Breast epithelium (tissue), 4 donors: ENCODE data around the gene LLPH. TPM values are rescaled to one million over a fixed set of nuclear protein-coding genes. Genes with fewer than 3 reads are reported as not detected.

Source experiments
- DNase-seq, 2 donors: peaks; one replicate each; pipeline ENCODE4 v3.0.0-alpha.2; 2019; ENCODE audit warnings: low spot score in 2 of 2
- H3K27ac ChIP-seq, 2 donors: fragments of 200-600 bp; sonication (generic) in 1 of 2; one replicate each; pipeline ENCODE4 v1.5.1; 2016 to 2019; ENCODE audit warnings: mild to moderate bottlenecking in 1 of 2
- H3K27me3 ChIP-seq, 2 donors: fragments of 200-600 bp; sonication (generic) in 1 of 2; one replicate each; pipeline versions ENCODE4 v1.5.1 to v1.6.0; 2017 to 2019; ENCODE audit warnings: control low read depth in 1 of 2, mild to moderate bottlenecking in 1 of 2
- H3K36me3 ChIP-seq: fragments of 200-600 bp; one replicate; pipeline ENCODE4 v1.5.1; 2019
- H3K4me1 ChIP-seq, 2 donors: fragments of 200-600 bp; sonication (generic); one replicate each; pipeline ENCODE4 v1.5.1; 2016 to 2019; ENCODE audit warnings: control low read depth in 1 of 2
- H3K4me3 ChIP-seq, 3 donors: fragments of 200-600 bp; sonication (generic); 1 replicate in 2 of 3; 2 replicates in 1 of 3; pipeline ENCODE4 v1.5.1; 2016 to 2019; ENCODE audit warnings: mild to moderate bottlenecking in 3 of 3, moderate library complexity in 2 of 3
- H3K9me3 ChIP-seq, 2 donors: fragments of 200-600 bp; sonication (generic) in 1 of 2; one replicate each; pipeline ENCODE4 v1.5.1; 2016 to 2019; ENCODE audit warnings: control low read depth in 1 of 2
- POLR2A ChIP-seq: fragments of 450-650 bp; IDR thresholded peaks from one replicate; pipeline ENCODE4 v1.6.1; 2016; ENCODE audit warnings: antibody characterized with exemption, mild to moderate bottlenecking, moderate library complexity
- POLR2AphosphoS5 ChIP-seq, 3 donors: sonication (generic); formaldehyde crosslinking; IDR thresholded peaks; one replicate each; pipeline ENCODE4 v1.6.1; 2017; ENCODE audit warnings: antibody characterized with exemption in 3 of 3
- intact Hi-C: fragments of 100-400 bp; cut with DNase I; formaldehyde crosslinking; loops from one replicate; pipeline ENCODE4 v1.15.1; 2023; ENCODE audit warnings: low total_unique reads
- total RNA-seq, 3 donors: library from RNA; depleted of rRNA; stranded (reverse); fragments of >200 nt; gene quantifications; one replicate each; pipeline ENCODE4 v1.1.0, GENCODE V29; 2016
- TF ChIP-seq, protein P1 (sequence below), 3 donors: fragments of 450-650 bp; IDR thresholded peaks; one replicate each; pipeline ENCODE4 v1.5.1; 2016 to 2017; ENCODE audit warnings: antibody characterized with exemption in 3 of 3, mild to moderate bottlenecking in 3 of 3, moderate library complexity in 3 of 3

The LLPH gene
- total RNA-seq, 3 donors from 2014 or later = 3.9 to 6.6 (median 6.1) TPM

DNA sequence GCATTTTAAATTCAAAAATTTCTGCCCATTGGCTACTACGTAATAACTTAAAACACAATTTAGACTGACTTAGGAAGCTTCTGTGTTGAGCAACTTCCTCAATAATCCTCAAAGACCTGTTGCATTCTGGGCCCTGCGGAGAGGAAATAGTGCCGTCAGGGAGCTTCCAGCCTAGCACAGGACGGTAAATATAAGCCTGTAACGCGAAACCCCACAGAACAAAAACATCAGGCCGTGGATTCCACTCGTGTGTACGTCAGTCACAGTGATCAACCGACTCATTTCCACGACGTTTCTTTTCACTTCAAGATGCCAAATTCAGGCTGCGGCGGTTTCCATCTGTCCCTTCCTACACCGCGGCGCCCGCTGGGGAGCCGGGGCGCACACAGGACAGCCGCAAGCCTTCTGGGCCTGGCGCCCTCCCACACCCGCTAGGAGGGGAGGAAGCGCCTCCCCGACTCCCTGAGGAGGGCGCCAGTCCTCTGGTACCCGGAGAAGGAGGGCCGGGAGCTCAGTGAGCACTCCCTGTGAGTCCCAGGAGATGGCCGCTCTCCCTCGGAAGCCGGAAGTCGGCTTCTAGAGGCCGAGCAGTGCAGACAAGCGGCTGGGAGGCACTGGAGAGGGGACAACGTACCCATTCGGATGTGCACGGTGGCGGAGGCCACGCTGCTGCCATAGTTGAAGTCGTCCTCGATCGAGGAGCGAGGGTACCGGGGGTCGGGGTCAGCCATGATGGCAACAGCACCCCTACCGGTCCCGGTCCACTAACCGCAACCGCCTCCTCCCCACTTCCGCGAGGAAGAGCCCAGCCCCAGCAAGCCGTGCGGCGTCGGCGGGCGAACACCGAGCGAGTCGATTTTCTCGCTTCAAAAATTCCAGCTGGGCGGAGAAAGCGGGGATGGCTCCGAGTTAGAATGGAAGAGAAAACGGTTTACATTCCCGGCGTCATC, 38.9 kb upstream of the LLPH start, which contains the start of gene TMBIM4:
TMBIM4 (minus strand) TSS at position 776 of the 950 bp plus-strand sequence; CDS start at position 731, 45 bp downstream.
- H3K36me3 ChIP-seq = no peaks in the 10 kb centered on the region
- peaks cover 0 to 6% of the 10 kb centered on the region in 2 donors for H3K4me1 ChIP-seq
- intact Hi-C loops = no loop called here
- DNase-seq = peak; percentile 74 to 88
- TF ChIP-seq POLR2AphosphoS5 (IDR thresholded peaks at IDR 0.05) = peak; percentile 80 to 84 (median 84)
- TF ChIP-seq, protein P1, sequence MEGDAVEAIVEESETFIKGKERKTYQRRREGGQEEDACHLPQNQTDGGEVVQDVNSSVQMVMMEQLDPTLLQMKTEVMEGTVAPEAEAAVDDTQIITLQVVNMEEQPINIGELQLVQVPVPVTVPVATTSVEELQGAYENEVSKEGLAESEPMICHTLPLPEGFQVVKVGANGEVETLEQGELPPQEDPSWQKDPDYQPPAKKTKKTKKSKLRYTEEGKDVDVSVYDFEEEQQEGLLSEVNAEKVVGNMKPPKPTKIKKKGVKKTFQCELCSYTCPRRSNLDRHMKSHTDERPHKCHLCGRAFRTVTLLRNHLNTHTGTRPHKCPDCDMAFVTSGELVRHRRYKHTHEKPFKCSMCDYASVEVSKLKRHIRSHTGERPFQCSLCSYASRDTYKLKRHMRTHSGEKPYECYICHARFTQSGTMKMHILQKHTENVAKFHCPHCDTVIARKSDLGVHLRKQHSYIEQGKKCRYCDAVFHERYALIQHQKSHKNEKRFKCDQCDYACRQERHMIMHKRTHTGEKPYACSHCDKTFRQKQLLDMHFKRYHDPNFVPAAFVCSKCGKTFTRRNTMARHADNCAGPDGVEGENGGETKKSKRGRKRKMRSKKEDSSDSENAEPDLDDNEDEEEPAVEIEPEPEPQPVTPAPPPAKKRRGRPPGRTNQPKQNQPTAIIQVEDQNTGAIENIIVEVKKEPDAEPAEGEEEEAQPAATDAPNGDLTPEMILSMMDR (IDR thresholded peaks at IDR 0.05) = peak; percentile 48 to 68 (median 60)
- peak; percentile 80 for TF ChIP-seq POLR2A
- peak within 1 kb of the TSS; percentile 76 to 89 (median 77) for H3K4me3 ChIP-seq
- H3K27ac ChIP-seq = peak within 1 kb of the TSS; percentile 99
- no peaks in the 10 kb centered on the region for H3K9me3 ChIP-seq
- H3K27me3 ChIP-seq = no peaks in the 10 kb centered on the region

DNA sequence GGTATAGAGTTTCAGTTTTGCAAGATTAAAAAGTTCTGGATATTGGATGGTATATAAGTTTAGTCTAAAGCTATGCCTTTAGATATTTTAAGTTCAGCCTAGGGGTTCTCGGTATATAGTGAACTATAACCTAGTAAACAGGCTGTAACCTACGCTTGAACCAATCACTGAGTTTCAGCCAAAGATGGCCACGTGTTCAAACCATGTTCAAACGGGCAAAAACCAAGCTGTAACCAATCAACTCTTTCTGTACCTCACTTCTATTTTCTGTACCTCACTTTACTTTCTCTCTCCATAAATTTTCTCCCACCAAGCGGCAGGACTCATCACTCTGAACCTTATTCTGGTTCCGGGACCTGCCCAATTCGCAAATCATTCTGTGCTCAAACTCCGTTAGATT, 37.9 kb upstream of the LLPH start:
- Histone ChIP-seq H3K27me3 (no peaks in the 10 kb centered on the region), H3K4me3 (peak overlapping the region; percentile 76 to 89 (median 77)), H3K4me1 (peaks cover 0 to 6% of the 10 kb centered on the region in 2 donors), H3K36me3 (no peaks in the 10 kb centered on the region), H3K9me3 (no peaks in the 10 kb centered on the region), H3K27ac (peak overlapping the region; percentile 99)
- TF ChIP-seq POLR2A (no peak), POLR2AphosphoS5 (IDR thresholded peaks at IDR 0.05) (no peak)
- TF ChIP-seq, protein P1 (IDR thresholded peaks at IDR 0.05) = no peak
- intact Hi-C loops = no loop called here
- DNase-seq = no peak

DNA sequence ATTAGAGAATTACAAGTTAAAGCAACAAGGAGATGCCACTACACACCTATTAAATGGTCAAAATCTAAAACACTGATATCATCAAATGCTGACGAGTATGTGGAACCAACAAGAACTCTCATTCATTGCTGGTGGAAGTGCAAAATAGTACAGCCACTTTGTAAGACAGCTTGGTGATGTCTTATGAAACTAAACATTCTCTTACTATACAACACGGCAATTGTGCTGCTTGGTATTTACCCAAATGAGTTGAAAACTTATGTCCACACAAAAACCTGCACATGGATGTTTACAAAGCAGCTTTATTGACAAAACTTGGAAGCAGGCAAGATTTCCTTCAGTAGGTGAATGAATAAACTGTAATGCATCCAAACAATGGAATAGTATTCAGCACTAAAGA, 36.0 kb upstream of the LLPH start:
- peaks cover 0 to 6% of the 10 kb centered on the region in 2 donors for H3K4me1 ChIP-seq
- no peak overlapping the region for H3K4me3 ChIP-seq
- H3K27ac ChIP-seq = no peak overlapping the region
- no peaks in the 10 kb centered on the region for H3K9me3 ChIP-seq
- H3K36me3 ChIP-seq = no peaks in the 10 kb centered on the region
- TF ChIP-seq POLR2A (no peak), POLR2AphosphoS5 (IDR thresholded peaks at IDR 0.05) (no peak)
- TF ChIP-seq, protein P1 (IDR thresholded peaks at IDR 0.05) = no peak
- no peak for DNase-seq
- intact Hi-C loops = no loop called here
- no peaks in the 10 kb centered on the region for H3K27me3 ChIP-seq

DNA sequence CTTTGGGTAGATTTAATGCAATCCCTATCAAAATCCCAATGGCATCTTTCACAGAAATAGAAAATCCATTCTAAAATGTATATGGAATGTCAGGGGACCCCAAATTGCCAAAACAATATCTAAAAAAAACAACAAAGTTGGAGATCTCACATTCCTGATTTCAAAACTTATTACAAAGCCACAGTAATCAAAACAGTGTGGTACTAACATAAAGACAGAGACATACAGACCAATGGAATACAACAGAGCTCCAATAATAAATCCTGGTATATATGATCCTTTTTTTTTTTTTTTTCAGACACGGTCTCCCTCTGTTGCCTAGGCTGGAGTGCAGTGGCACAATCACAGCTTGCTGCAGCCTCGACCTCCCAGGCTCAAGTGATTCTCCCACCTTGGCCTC, 34.6 kb upstream of the LLPH start:
- no peak for DNase-seq
- no peak overlapping the region for H3K4me3 ChIP-seq
- H3K27me3 ChIP-seq = no peaks in the 10 kb centered on the region
- no peaks in the 10 kb centered on the region for H3K9me3 ChIP-seq
- H3K27ac ChIP-seq = no peak overlapping the region
- TF ChIP-seq, protein P1 (IDR thresholded peaks at IDR 0.05) = no peak
- no peak for TF ChIP-seq POLR2AphosphoS5 (IDR thresholded peaks at IDR 0.05)
- no peak for TF ChIP-seq POLR2A
- no peaks in the 10 kb centered on the region for H3K36me3 ChIP-seq
- intact Hi-C loops = no loop called here
- peaks cover 0 to 6% of the 10 kb centered on the region in 2 donors for H3K4me1 ChIP-seq

DNA sequence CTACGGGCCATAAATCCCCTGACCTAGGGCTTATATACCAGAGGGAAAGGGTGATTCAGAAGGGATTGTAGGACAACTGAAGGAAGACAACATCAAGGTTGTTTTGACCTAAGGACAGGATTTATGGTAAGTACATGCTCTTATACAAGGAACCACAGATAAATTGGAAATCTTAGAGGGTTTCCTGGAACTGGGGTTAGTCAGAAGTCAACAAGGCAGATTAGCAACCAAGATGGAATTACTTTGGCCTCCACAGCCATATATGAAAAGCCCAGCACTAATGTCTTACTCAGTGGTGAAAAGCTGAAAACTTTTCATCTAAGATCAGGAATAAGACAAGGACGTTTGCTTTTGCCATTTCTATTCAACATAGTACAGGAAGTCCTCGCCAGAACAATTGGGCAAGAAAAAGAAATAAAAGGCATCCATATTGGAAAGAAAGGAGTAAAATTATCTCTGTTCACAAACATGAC, 33.8 kb upstream of the LLPH start:
- intact Hi-C loops = no loop called here
- TF ChIP-seq POLR2AphosphoS5 (IDR thresholded peaks at IDR 0.05) (no peak), POLR2A (no peak)
- TF ChIP-seq, protein P1 (IDR thresholded peaks at IDR 0.05) = no peak
- H3K4me1 ChIP-seq = peaks cover 0 to 6% of the 10 kb centered on the region in 2 donors

More for the DNA sequence above, 33.8 kb upstream of the LLPH start:
- Histone ChIP-seq H3K27me3 (no peaks in the 10 kb centered on the region), H3K9me3 (no peaks in the 10 kb centered on the region), H3K4me3 (no peak overlapping the region), H3K27ac (no peak overlapping the region), H3K36me3 (no peaks in the 10 kb centered on the region)
- no peak for DNase-seq
